ENCODE results near the gene BCHE. TPM values are rescaled to one million over a fixed set of nuclear protein-coding genes. Genes with fewer than 3 reads are reported as not detected.

BCHE gene
- 0.64 TPM for total RNA-seq (2013)
- polyA plus RNA-seq = not detected
- polyA minus RNA-seq = not detected in 2 replicates
- total RNA-seq = 0 to 0.45 (median 0) reads per million in 11 experiments

DNA sequence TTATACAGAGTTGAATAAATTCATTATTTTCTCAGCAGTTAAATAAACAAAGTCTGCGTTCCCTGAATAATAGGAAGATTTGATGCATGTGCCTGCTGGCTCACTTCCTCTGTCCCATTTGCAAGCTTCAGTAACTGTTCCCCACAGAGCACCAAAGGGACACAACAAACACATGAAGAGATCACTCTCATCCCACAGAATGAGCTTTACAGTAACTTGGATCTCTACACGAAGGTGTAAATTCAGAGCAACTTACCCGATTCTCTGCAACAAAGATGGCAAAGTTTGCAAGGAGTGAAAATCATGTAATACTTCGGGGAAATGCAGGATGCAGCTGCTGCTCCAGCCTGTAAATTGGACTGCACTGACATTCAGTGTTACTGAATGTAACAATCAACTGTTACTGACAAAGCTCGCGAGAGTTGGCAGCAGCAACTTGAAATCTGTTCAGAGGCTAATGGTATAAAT is at the start of gene BCHE:
BCHE (minus strand) TSS at position 366 of the 468 bp plus-strand sequence. CDS start 6,390 bp downstream, outside the sequence.
- Histone ChIP-seq H2AFZ (ENCODE audit: insufficient read depth, low read depth, low read length, poor library complexity, severe bottlenecking) (no peak within 1 kb of the TSS), H3K9ac (ENCODE audit: insufficient read depth, low read length, poor library complexity, severe bottlenecking) (no peak within 1 kb of the TSS), H3K79me2 (ENCODE audit: insufficient read depth, low read length) (no peaks in the 10 kb centered on the region), H3K4me2 (replicated peaks; ENCODE audit: extremely low read depth, low read length, poor library complexity, severe bottlenecking) (no peak within 1 kb of the TSS), H3K4me1 (ENCODE audit: control insufficient read depth in 1 of 2, insufficient read depth in 2 of 2, low read length in 2 of 2) (no peaks in the 10 kb centered on the region), H3K27ac (ENCODE audit: low read depth in 1 of 2, low read length in 2 of 2) (no peak within 1 kb of the TSS), H3K27me3 (ENCODE audit: control insufficient read depth in 2 of 2, insufficient read depth in 2 of 2, low read length in 2 of 2) (no peaks in the 10 kb centered on the region), H3K36me3 (replicated peaks in 1 of 2; ENCODE audit: control insufficient read depth in 1 of 2, insufficient read depth in 2 of 2, low read length in 2 of 2) (no peaks in the 10 kb centered on the region), H3K9me3 (replicated peaks in 1 of 2; ENCODE audit: control insufficient read depth in 1 of 2, insufficient read depth in 1 of 2, low read length in 2 of 2) (no peaks in the 10 kb centered on the region), H3K4me3 (replicated peaks in 1 of 3; ENCODE audit: low read depth in 2 of 3, low read length in 3 of 3) (no peak within 1 kb of the TSS), H4K20me1 (ENCODE audit: insufficient read depth, low read length) (no peaks in the 10 kb centered on the region)
- intact Hi-C loops (cut with micrococcal nuclease) = no loop called here
- 48% methylated on average over 4 of the region's 6 CpGs for WGBS (ENCODE audit: insufficient coverage)
- H3K4me3 Mint-ChIP-seq = no peak within 1 kb of the TSS
- no peak for DNase-seq
- H3K36me3 Mint-ChIP-seq = no peaks in the 10 kb centered on the region
- H3K4me1 Mint-ChIP-seq = no peaks in the 10 kb centered on the region
- peaks cover 0 to 2% (median 0%) of the 10 kb centered on the region in 7 donors for H3K9me3 Mint-ChIP-seq
- no peak for TF ChIP-seq CTCF (IDR thresholded peaks at IDR 0.05)
- no peak within 1 kb of the TSS for H3K27ac Mint-ChIP-seq
- H3K27me3 Mint-ChIP-seq (ENCODE audit: low read depth in 3 of 3) = no peaks in the 10 kb centered on the region

- Histone ChIP-seq H3K27ac (ENCODE audit: low read depth in 1 of 2, low read length in 2 of 2) (no peak overlapping the region), H3K4me3 (replicated peaks in 1 of 3; ENCODE audit: low read depth in 2 of 3, low read length in 3 of 3) (no peak overlapping the region), H3K9me3 (replicated peaks in 1 of 2; ENCODE audit: control insufficient read depth in 1 of 2, insufficient read depth in 1 of 2, low read length in 2 of 2) (no peaks in the 10 kb centered on the region), H3K36me3 (replicated peaks in 1 of 2; ENCODE audit: control insufficient read depth in 1 of 2, insufficient read depth in 2 of 2, low read length in 2 of 2) (no peaks in the 10 kb centered on the region), H3K9ac (ENCODE audit: insufficient read depth, low read length, poor library complexity, severe bottlenecking) (no peak overlapping the region), H3K4me2 (replicated peaks; ENCODE audit: extremely low read depth, low read length, poor library complexity, severe bottlenecking) (no peak overlapping the region), H3K4me1 (ENCODE audit: control insufficient read depth in 1 of 2, insufficient read depth in 2 of 2, low read length in 2 of 2) (no peaks in the 10 kb centered on the region), H4K20me1 (ENCODE audit: insufficient read depth, low read length) (no peaks in the 10 kb centered on the region), H3K79me2 (ENCODE audit: insufficient read depth, low read length) (no peaks in the 10 kb centered on the region), H3K27me3 (ENCODE audit: control insufficient read depth in 2 of 2, insufficient read depth in 2 of 2, low read length in 2 of 2) (no peaks in the 10 kb centered on the region), H2AFZ (ENCODE audit: insufficient read depth, low read depth, low read length, poor library complexity, severe bottlenecking) (no peak overlapping the region)
- Mint-ChIP-seq H3K4me1 (no peaks in the 10 kb centered on the region), H3K9me3 (peaks cover 0 to 3% (median 0%) of the 10 kb centered on the region in 7 donors), H3K36me3 (no peaks in the 10 kb centered on the region), H3K4me3 (no peak overlapping the region), H3K27ac (no peak overlapping the region), H3K27me3 (ENCODE audit: low read depth in 3 of 3) (no peaks in the 10 kb centered on the region)
- 83% methylated on average over 1 of the region's 5 CpGs for WGBS (ENCODE audit: insufficient coverage)
- TF ChIP-seq CTCF (IDR thresholded peaks at IDR 0.05) = no peak
- no peak for DNase-seq
- intact Hi-C loops (cut with micrococcal nuclease) = no loop called here
These were observed 48.5 kb upstream of the BCHE start for GRCh38 chr3:165885558-165886270.

Data from CD14-positive monocyte (primary cell).